HepG2 (cell line): ENCODE measurements around the gene ZC3H7B. TPM values are rescaled to one million over a fixed set of nuclear protein-coding genes. Genes with fewer than 3 reads are reported as not detected.
A peak's percentile ranks its signal among the peaks of the same experiment; 100 is the strongest.

ENCODE experiments used
- ATRX ChIP-seq: sonication (generic); formaldehyde crosslinking; IDR thresholded peaks from 2 replicates; pipeline ENCODE4 v1.4.0; 2020; ENCODE audit warnings: missing genetic modification reagents, borderline replicate concordance
- FOSL2 ChIP-seq: sonication (generic); formaldehyde crosslinking; IDR thresholded peaks from 2 replicates; pipeline ENCODE4 v1.4.0; 2020; ENCODE audit warnings: missing genetic modification reagents
- FOXP1 ChIP-seq, 2 experiments: fragments of 450-650 bp in 1 of 2; IDR thresholded peaks; 2 replicates each; pipeline ENCODE4 v1.6.1; 2017 to 2018; ENCODE audit warnings: antibody characterized with exemption in 1 of 2
- FOXP4 ChIP-seq: sonication (generic); formaldehyde crosslinking; IDR thresholded peaks from 2 replicates; pipeline ENCODE4 v1.4.0; 2020; ENCODE audit warnings: missing genetic modification reagents
- GABPA ChIP-seq, 2 experiments: IDR thresholded peaks; 2 replicates each; pipeline ENCODE4 v1.6.1; 2011 to 2016; ENCODE audit warnings: low read depth in 2 of 2, low read length in 1 of 2, missing biosample characterization in 1 of 2, missing genetic modification characterization in 1 of 2
- IKZF1 ChIP-seq: fragments of 450-650 bp; IDR thresholded peaks from 2 replicates; pipeline ENCODE4 v1.7.1; 2016
- KMT2A ChIP-seq: sonication (generic); formaldehyde crosslinking; IDR thresholded peaks from 2 replicates; pipeline ENCODE4 v1.4.0; 2020; ENCODE audit warnings: missing genetic modification reagents
- MED8 ChIP-seq: sonication (generic); formaldehyde crosslinking; IDR thresholded peaks from 2 replicates; pipeline ENCODE4 v1.8.1; 2023; ENCODE audit warnings: mild to moderate bottlenecking, missing genetic modification reagents; ENCODE audit not compliant: insufficient replicate concordance
- MTA1 ChIP-seq: sonication (generic); formaldehyde crosslinking; IDR thresholded peaks from 2 replicates; pipeline ENCODE4 v1.4.0; 2020; ENCODE audit warnings: missing genetic modification reagents, mild to moderate bottlenecking, borderline replicate concordance
- MTF2 ChIP-seq: sonication (generic); formaldehyde crosslinking; IDR thresholded peaks from 2 replicates; pipeline ENCODE4 v1.5.0; 2020; ENCODE audit warnings: missing genetic modification reagents, borderline replicate concordance
- MYPOP ChIP-seq: sonication (generic); formaldehyde crosslinking; IDR thresholded peaks from 2 replicates; pipeline ENCODE4 v1.8.1; 2023; ENCODE audit warnings: mild to moderate bottlenecking, moderate library complexity, missing genetic modification reagents
- NFIB ChIP-seq: sonication (generic); formaldehyde crosslinking; IDR thresholded peaks from 2 replicates; pipeline ENCODE4 v1.9.0; 2021; ENCODE audit warnings: missing genetic modification reagents, mild to moderate bottlenecking, borderline replicate concordance
- SOX5 ChIP-seq: IDR thresholded peaks from 2 replicates; pipeline ENCODE4 v1.6.1; 2016; ENCODE audit warnings: borderline replicate concordance
- SP4 ChIP-seq: sonication (generic); formaldehyde crosslinking; IDR thresholded peaks from 2 replicates; pipeline ENCODE4 v1.8.1; 2023; ENCODE audit warnings: mild to moderate bottlenecking, missing genetic modification reagents
- TBX2 ChIP-seq: sonication (generic); formaldehyde crosslinking; IDR thresholded peaks from 2 replicates; pipeline ENCODE4 v1.5.0; 2020; ENCODE audit warnings: missing genetic modification reagents, mild to moderate bottlenecking, borderline replicate concordance
- THAP11 ChIP-seq: IDR thresholded peaks from 2 replicates; pipeline ENCODE4 v1.6.1; 2016; ENCODE audit warnings: missing biosample characterization, missing genetic modification reagents
- ZFP41 ChIP-seq: sonication (generic); formaldehyde crosslinking; IDR thresholded peaks from 2 replicates; pipeline ENCODE4 v1.4.0; 2020; ENCODE audit warnings: mild to moderate bottlenecking, missing genetic modification reagents, borderline replicate concordance
- ZFY ChIP-seq: sonication (generic); formaldehyde crosslinking; IDR thresholded peaks from 2 replicates; pipeline ENCODE4 v1.4.0; 2020; ENCODE audit warnings: missing genetic modification reagents
- ZMYM4 ChIP-seq: sonication (generic); formaldehyde crosslinking; IDR thresholded peaks from 2 replicates; pipeline ENCODE4 v1.8.1; 2023; ENCODE audit warnings: mild to moderate bottlenecking, missing genetic modification reagents
- ZNF260 ChIP-seq: sonication (generic); formaldehyde crosslinking; IDR thresholded peaks from 2 replicates; pipeline ENCODE4 v1.4.0; 2020; ENCODE audit warnings: missing genetic modification reagents, low read depth, mild to moderate bottlenecking, borderline replicate concordance
- ZNF567 ChIP-seq: sonication (generic); formaldehyde crosslinking; IDR thresholded peaks from 2 replicates; pipeline ENCODE4 v1.8.1; 2023; ENCODE audit warnings: mild to moderate bottlenecking, missing genetic modification reagents, borderline replicate concordance
- ZNF720 ChIP-seq: sonication (generic); formaldehyde crosslinking; IDR thresholded peaks from 2 replicates; pipeline ENCODE4 v1.4.0; 2020; ENCODE audit warnings: missing genetic modification reagents
- polyA plus RNA-seq, 8 experiments: library from polyadenylated mRNA; depleted of rRNA in 3 of 8; stranded (reverse) in 7 of 8; unstranded in 1 of 8; fragments of >200 nt; fragmentation: Illumina TruSeq in 4 of 8; extraction: Trizol in 4 of 8; gene quantifications; 2 replicates each; pipeline versions ENCODE4 v1.2.1 to v1.2.3, GENCODE V29; 2011 to 2016; ENCODE audit warnings: low read depth in 4 of 8, missing spikeins in 1 of 8, mixed read lengths in 1 of 8; ENCODE audit not compliant: insufficient read depth in 1 of 8
- total RNA-seq, 5 experiments: library from RNA; depleted of rRNA; stranded (reverse); fragments of >200 nt; fragmentation: Illumina TruSeq; extraction: Trizol; gene quantifications; 2 replicates each; pipeline ENCODE4 v1.2.3, GENCODE V29; 2016; ENCODE audit warnings: low read depth in 1 of 5
- TF ChIP-seq, protein P1 (sequence below): IDR thresholded peaks from 2 replicates; pipeline ENCODE4 v1.6.1; 2016; ENCODE audit warnings: low read depth, borderline replicate concordance
- TF ChIP-seq, protein P2 (sequence below): sonication (generic); formaldehyde crosslinking; IDR thresholded peaks from 2 replicates; pipeline ENCODE4 v1.4.0; 2020; ENCODE audit warnings: low read depth, missing genetic modification reagents

ZC3H7B gene
- total and polyA plus RNA-seq, 2 of the 13 experiments (the other 11 are each of a cell fraction or from before 2014, with no cell fraction given) = 26.4 to 37.2 TPM

DNA sequence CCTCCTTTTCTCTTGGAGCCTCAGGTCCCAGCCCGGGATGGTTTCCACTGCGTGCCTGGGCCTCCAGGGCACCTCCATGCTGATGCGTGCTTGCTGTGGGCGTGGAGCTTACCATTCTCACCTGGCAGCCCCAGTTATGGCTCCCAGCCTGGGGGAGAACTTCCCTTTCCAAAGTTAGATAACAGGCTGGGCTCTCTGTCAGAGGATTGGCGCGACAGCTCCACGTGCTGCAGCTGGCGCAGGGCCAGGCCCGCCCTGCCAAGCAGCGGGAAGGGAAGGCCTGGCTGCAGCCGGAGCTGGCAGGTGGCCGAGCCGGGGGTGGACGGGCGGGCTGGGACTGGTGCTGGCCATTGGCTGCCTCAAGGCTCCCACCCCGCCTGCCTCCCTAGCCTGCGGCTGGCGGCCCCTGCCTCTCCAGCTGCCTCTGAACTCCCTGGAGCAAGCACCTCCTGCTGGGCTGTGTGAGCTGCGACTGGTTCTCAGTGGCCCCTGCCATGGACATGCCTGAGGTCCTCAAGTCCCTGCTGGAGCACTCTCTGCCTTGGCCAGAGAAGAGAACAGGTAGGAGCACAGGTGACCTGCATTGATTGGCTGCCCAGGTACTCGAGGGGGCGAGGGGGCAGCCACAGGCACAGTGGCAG lies 65.8 kb downstream of the ZC3H7B start (continued):
- TF ChIP-seq ATRX (no peak), FOXP4 (CRISPR knock-in tag) (0 out of 2 replicates have a peak, but pooled peaks have one; percentile 12), SOX5 (CRISPR knock-in tag) (peak; percentile 60; the same call in 1 of the 2 replicates), MTA1 (CRISPR knock-in tag) (peak; percentile 49; the same call in 1 of the 2 replicates), THAP11 (peak; percentile 56), ZFP41 (no peak), ZNF260 (CRISPR knock-in tag) (no peak), SP4 (peak; percentile 46; the same call in 1 of the 2 replicates), ZFY (CRISPR knock-in tag) (peak; percentile 66), TBX2 (CRISPR knock-in tag) (peak; percentile 84), ZMYM4 (CRISPR knock-in tag) (peak; percentile 47; the same call in 1 of the 2 replicates), FOXP1 (IDR thresholded peaks at IDR 0.05) (no peak), FOXP1 (CRISPR knock-in tag; IDR thresholded peaks at IDR 0.05) (no peak), GABPA (IDR thresholded peaks at IDR 0.05; ENCODE audit: low read depth, low read length) (no peak), GABPA (CRISPR knock-in tag; IDR thresholded peaks at IDR 0.05; ENCODE audit: low read depth) (no peak), IKZF1 (no peak), ZNF720 (CRISPR knock-in tag) (no peak), FOSL2 (CRISPR knock-in tag) (peak; percentile 24; the same call in 1 of the 2 replicates), ZNF567 (CRISPR knock-in tag) (peak; percentile 43; the same call in 1 of the 2 replicates), KMT2A (CRISPR knock-in tag) (peak; percentile 21; the same call in 1 of the 2 replicates), MED8 (CRISPR knock-in tag) (no peak), MYPOP (no peak), MTF2 (no peak), NFIB (CRISPR knock-in tag) (peak; percentile 94)
- TF ChIP-seq, protein P1, sequence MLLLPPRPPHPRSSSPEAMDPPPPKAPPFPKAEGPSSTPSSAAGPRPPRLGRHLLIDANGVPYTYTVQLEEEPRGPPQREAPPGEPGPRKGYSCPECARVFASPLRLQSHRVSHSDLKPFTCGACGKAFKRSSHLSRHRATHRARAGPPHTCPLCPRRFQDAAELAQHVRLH (CRISPR knock-in tag) = peak; percentile 54; the same call in 1 of the 2 replicates
- TF ChIP-seq, protein P2, sequence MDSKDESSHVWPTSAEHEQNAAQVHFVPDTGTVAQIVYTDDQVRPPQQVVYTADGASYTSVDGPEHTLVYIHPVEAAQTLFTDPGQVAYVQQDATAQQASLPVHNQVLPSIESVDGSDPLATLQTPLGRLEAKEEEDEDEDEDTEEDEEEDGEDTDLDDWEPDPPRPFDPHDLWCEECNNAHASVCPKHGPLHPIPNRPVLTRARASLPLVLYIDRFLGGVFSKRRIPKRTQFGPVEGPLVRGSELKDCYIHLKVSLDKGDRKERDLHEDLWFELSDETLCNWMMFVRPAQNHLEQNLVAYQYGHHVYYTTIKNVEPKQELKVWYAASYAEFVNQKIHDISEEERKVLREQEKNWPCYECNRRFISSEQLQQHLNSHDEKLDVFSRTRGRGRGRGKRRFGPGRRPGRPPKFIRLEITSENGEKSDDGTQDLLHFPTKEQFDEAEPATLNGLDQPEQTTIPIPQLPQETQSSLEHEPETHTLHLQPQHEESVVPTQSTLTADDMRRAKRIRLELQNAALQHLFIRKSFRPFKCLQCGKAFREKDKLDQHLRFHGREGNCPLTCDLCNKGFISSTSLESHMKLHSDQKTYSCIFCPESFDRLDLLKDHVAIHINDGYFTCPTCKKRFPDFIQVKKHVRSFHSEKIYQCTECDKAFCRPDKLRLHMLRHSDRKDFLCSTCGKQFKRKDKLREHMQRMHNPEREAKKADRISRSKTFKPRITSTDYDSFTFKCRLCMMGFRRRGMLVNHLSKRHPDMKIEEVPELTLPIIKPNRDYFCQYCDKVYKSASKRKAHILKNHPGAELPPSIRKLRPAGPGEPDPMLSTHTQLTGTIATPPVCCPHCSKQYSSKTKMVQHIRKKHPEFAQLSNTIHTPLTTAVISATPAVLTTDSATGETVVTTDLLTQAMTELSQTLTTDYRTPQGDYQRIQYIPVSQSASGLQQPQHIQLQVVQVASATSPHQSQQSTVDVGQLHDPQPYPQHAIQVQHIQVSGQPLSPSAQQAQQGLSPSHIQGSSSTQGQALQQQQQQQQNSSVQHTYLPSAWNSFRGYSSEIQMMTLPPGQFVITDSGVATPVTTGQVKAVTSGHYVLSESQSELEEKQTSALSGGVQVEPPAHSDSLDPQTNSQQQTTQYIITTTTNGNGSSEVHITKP (CRISPR knock-in tag) = no peak
